Adrenal gland (tissue), 12 donors: ENCODE results near the gene CLDN15. TPM values are rescaled to one million over a fixed set of nuclear protein-coding genes. Genes with fewer than 3 reads are reported as not detected.

ENCODE experiments used
- DNase-seq, 7 donors: peaks; one replicate each; pipeline ENCODE4 v3.0.0-alpha.2; 2019 to 2020
- H3K27ac ChIP-seq, 5 donors: fragments of 200-600 bp; sonication (generic) in 4 of 5; 1 replicate in 3 of 5; 2 replicates in 2 of 5; pipeline versions ENCODE4 v1.5.1 to v1.8.0; 2016 to 2020; ENCODE audit warnings: mild to moderate bottlenecking in 1 of 5
- H3K27me3 ChIP-seq: fragments of 200-600 bp; 2 replicates; pipeline ENCODE4 v1.8.0; 2021
- H3K36me3 ChIP-seq, 2 donors: fragments of 200-600 bp; replicated peaks in 1 of 2; 1 replicate in 1 of 2; 2 replicates in 1 of 2; pipeline versions ENCODE4 v1.5.1 to v1.8.0; 2018 to 2022
- H3K4me1 ChIP-seq, 2 donors: fragments of 200-600 bp; replicated peaks in 1 of 2; 1 replicate in 1 of 2; 2 replicates in 1 of 2; pipeline versions ENCODE4 v1.5.1 to v1.8.0; 2018 to 2021
- H3K4me3 ChIP-seq, 4 donors: fragments of 200-600 bp; sonication (generic) in 3 of 4; one replicate each; pipeline ENCODE4 v1.5.1; 2016 to 2018
- H3K9me3 ChIP-seq, 3 donors: fragments of 200-600 bp; sonication (generic) in 1 of 3; replicated peaks in 1 of 3; 1 replicate in 2 of 3; 2 replicates in 1 of 3; pipeline versions ENCODE4 v1.5.1 to v1.8.0; 2016 to 2021
- CTCF ChIP-seq, 6 experiments: fragments of 450-650 bp in 4 of 6; fragments of 200-600 bp in 2 of 6; sonication (generic) in 1 of 6; IDR thresholded peaks; 1 replicate in 5 of 6; 2 replicates in 1 of 6; pipeline versions ENCODE4 v1.5.1 to v1.8.0; 2016 to 2021; ENCODE audit warnings: antibody characterized with exemption in 6 of 6, mild to moderate bottlenecking in 2 of 6, moderate library complexity in 1 of 6
- POLR2A ChIP-seq, 2 donors: fragments of 450-650 bp; IDR thresholded peaks; one replicate each; pipeline ENCODE4 v1.6.1; 2017; ENCODE audit warnings: antibody characterized with exemption in 2 of 2, mild to moderate bottlenecking in 2 of 2, moderate library complexity in 1 of 2
- WGBS, 4 donors: extraction: QIAGEN DNeasy Blood & Tissue Kit in 2 of 4; methylation state at CpG; one replicate each; pipeline versions ENCODE4 v1.1.5 to v1.1.7; 2013 to 2017; 5-methylcytosine and 5-hydroxymethylcytosine counted together
- intact Hi-C, 2 donors: fragments of 100-400 bp; cut with DNase I; formaldehyde crosslinking; loops; one replicate each; pipeline versions ENCODE4 v1.14.1 to v1.15.0; 2022 to 2023
- polyA plus RNA-seq, 3 donors: library from polyadenylated mRNA; stranded (reverse); fragments of 200-250 nt in 2 of 3; fragments of 350-450 nt in 1 of 3; fragmentation: Illumina TruSeq in 1 of 3; extraction: RNeasy Lipid Tissue Mini Kit (QIAGEN cat#74804) in 1 of 3; gene quantifications; one replicate each; pipeline ENCODE4 v1.2.3, GENCODE V29; 2013 to 2014
- total RNA-seq, 9 donors: library from RNA; depleted of rRNA in 4 of 9; stranded (reverse); fragments of >200 nt in 4 of 9; fragments of 120-200 nt in 1 of 9; fragmentation: NEBNext Ultra II Directional in 1 of 9; extraction: Animal tissue kit (Norgen Biotek cat#: 25700) in 1 of 9; gene quantifications; one replicate each; pipeline versions ENCODE4 v1.1.0 to v1.2.4, GENCODE V29; 2013 to 2023
- donor health status: healthy with polysubstance abuse.
- donor health status: Bipolar disorder and iron deficiency.
- donor health status: DM: yes; HTN: yes; CAD: no.
- donor health status: DM: no; HTN: no; CAD: no.
- donor health status: DM: no; HTN: no; CAD: no.
- donor health status: DM: yes; HTN: yes; CAD: no.

The CLDN15 gene
- total and polyA plus RNA-seq, 12 donors = 0.70 to 10.9 (median 4.1) TPM

- intact Hi-C loops = loop anchor here in 1 of 2 donors (5.0 kb wide), 1 partner anchor 37 kb away; the partner anchor contains the start of gene FIS1
- Histone ChIP-seq H3K36me3 (peaks cover 0 to 57% of the 10 kb centered on the region in 2 donors), H3K27ac (no peak overlapping the region), H3K4me1 (no peaks in the 10 kb centered on the region), H3K4me3 (no peak overlapping the region), H3K27me3 (no peaks in the 10 kb centered on the region), H3K9me3 (no peaks in the 10 kb centered on the region)
- no peak for TF ChIP-seq CTCF (IDR thresholded peaks at IDR 0.05)
- no peak for DNase-seq
- 88 to 95% (median 92%) methylated on average over 8 to 19 of the region's 19 CpGs for WGBS, 4 donors
Observed at GRCh38 chr7:101210143-101210542, 27.5 kb downstream of the CLDN15 start.

DNA sequence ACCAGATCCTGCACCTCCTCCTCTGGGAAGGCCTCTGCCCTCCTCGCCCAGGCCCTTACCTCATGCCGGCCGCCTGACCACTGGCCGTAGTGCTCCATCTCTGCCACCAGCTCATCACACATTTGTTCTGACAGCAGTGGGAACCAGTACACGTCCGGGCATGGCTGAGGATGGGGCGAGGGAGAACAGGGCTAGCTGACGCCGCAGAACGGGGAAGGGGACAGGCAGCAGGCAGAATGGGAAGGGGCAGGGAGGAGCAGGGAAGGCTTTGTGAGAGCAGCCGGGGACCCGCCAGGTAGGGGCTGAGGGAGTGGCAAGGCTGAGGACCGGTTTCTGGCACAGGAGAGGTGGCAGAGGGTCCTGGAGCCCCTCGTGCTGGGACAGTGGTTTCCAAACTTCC, 28.8 kb downstream of the CLDN15 start:
- Histone ChIP-seq H3K4me3 (no peak overlapping the region), H3K9me3 (no peaks in the 10 kb centered on the region), H3K27ac (no peak overlapping the region), H3K36me3 (peaks cover 0 to 46% of the 10 kb centered on the region in 2 donors), H3K4me1 (no peaks in the 10 kb centered on the region), H3K27me3 (no peaks in the 10 kb centered on the region)
- TF ChIP-seq POLR2A (IDR thresholded peaks at IDR 0.05) = no peak
- TF ChIP-seq CTCF (IDR thresholded peaks at IDR 0.05) = no peak
- intact Hi-C loops = no loop called here
- WGBS, 4 donors = 94 to 99% (median 95%) methylated on average over 14 of the region's 14 CpGs
- DNase-seq = no peak

GRCh38 chr7:101207459-101207858, 30.1 kb downstream of the CLDN15 start:
- peaks cover 9% of the 10 kb centered on the region for H3K27me3 ChIP-seq
- no peak for TF ChIP-seq POLR2A (IDR thresholded peaks at IDR 0.05)
- no peak for TF ChIP-seq CTCF (IDR thresholded peaks at IDR 0.05)
- 93 to 100% (median 95%) methylated on average over 4 to 17 of the region's 17 CpGs for WGBS, 4 donors
- no peaks in the 10 kb centered on the region for H3K9me3 ChIP-seq
- H3K4me3 ChIP-seq = no peak overlapping the region
- intact Hi-C loops = no loop called here
- H3K27ac ChIP-seq = no peak overlapping the region
- DNase-seq = no peak
- no peaks in the 10 kb centered on the region for H3K4me1 ChIP-seq
- H3K36me3 ChIP-seq = peaks cover 0 to 37% of the 10 kb centered on the region in 2 donors

DNA sequence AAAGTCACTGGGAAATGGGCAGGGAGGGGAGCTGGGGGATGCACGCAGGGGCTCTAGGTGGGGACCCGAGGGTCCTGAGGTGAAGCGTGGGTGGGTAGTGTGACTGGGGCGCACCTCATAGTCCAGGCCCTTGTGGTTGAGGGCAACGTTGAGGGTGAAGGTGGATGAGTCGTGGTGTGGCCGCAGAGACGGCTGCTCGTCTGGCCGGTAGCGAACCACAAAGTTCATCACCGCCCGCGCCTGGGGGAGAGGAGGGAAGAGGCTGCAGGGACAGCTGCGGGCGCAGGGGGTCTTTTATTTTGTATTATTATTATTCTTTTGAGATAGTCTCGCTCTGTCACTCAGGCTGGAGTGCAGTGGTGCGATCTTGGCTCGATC, 30.9 kb downstream of the CLDN15 start:
- intact Hi-C loops = no loop called here
- 85 to 91% (median 88%) methylated on average over 18 to 19 of the region's 19 CpGs for WGBS, 4 donors
- Histone ChIP-seq H3K4me3 (no peak overlapping the region), H3K27me3 (peaks cover 17% of the 10 kb centered on the region), H3K27ac (no peak overlapping the region), H3K4me1 (peaks cover 0 to 4% of the 10 kb centered on the region in 2 donors), H3K36me3 (peaks cover 0 to 32% of the 10 kb centered on the region in 2 donors), H3K9me3 (no peaks in the 10 kb centered on the region)
- no peak for DNase-seq
- TF ChIP-seq CTCF (IDR thresholded peaks at IDR 0.05) (no peak), POLR2A (IDR thresholded peaks at IDR 0.05) (no peak)
